ENCODE results near the gene CTSL.

GRCh38 chr9:87732756-87733155 lies 6.8 kb downstream of the CTSL start:
- TF ChIP-seq CTCF (IDR thresholded peaks at IDR 0.05) (no peak), POLR2AphosphoS5 (IDR thresholded peaks at IDR 0.05) (no peak)
